Upper lobe of left lung (tissue), 6 donors: ENCODE results near the gene ZDHHC11B. TPM values are rescaled to one million over a fixed set of nuclear protein-coding genes. Genes with fewer than 3 reads are reported as not detected.
A peak's percentile ranks its signal among the peaks of the same experiment; 100 is the strongest.

Experiments
- ATAC-seq, 2 donors: fragments of 200-7000 bp; cut with Tn5 transposase; one replicate each; pipeline ENCODE4 v1.9.1; 2022; ENCODE audit warnings: mild to moderate bottlenecking in 2 of 2, moderate library complexity in 2 of 2; ENCODE audit not compliant: low FRiP score in 2 of 2
- DNase-seq, 2 donors: peaks; one replicate each; pipeline ENCODE4 v3.0.0-alpha.2; 2019 to 2020
- H3K27ac ChIP-seq, 4 donors: fragments of 200-600 bp; sonication (generic); one replicate each; pipeline ENCODE4 v1.5.1; 2016 to 2019
- H3K27me3 ChIP-seq, 4 donors: fragments of 200-600 bp; sonication (generic); one replicate each; pipeline ENCODE4 v1.5.1; 2017 to 2019
- H3K36me3 ChIP-seq, 4 donors: fragments of 200-600 bp; sonication (generic); one replicate each; pipeline ENCODE4 v1.5.1; 2016 to 2019
- H3K4me1 ChIP-seq, 4 donors: fragments of 200-600 bp; sonication (generic); one replicate each; pipeline ENCODE4 v1.5.1; 2018 to 2019
- H3K4me3 ChIP-seq, 4 donors: fragments of 200-600 bp; sonication (generic); one replicate each; pipeline ENCODE4 v1.5.1; 2017 to 2019; ENCODE audit warnings: mild to moderate bottlenecking in 2 of 4, moderate library complexity in 1 of 4
- H3K9me3 ChIP-seq, 4 donors: fragments of 200-600 bp; sonication (generic); one replicate each; pipeline ENCODE4 v1.5.1; 2018 to 2019
- EP300 ChIP-seq, 4 donors: sonication (generic); formaldehyde crosslinking; IDR thresholded peaks; one replicate each; pipeline ENCODE4 v1.5.1; 2017; ENCODE audit warnings: antibody characterized with exemption in 4 of 4, control low read depth in 2 of 4
- POLR2A ChIP-seq, 4 donors: fragments of 450-650 bp; IDR thresholded peaks; one replicate each; pipeline ENCODE4 v1.5.1; 2016 to 2017; ENCODE audit warnings: antibody characterized with exemption in 4 of 4, mild to moderate bottlenecking in 2 of 4
- POLR2AphosphoS5 ChIP-seq, 2 donors: sonication (generic); formaldehyde crosslinking; IDR thresholded peaks; one replicate each; pipeline ENCODE4 v1.5.1; 2017; ENCODE audit warnings: antibody characterized with exemption in 2 of 2
- WGBS, 2 donors: methylation state at CpG; one replicate each; pipeline ENCODE4 v1.1.5; 2017 to 2018; 5-methylcytosine and 5-hydroxymethylcytosine counted together
- total RNA-seq, 6 donors: library from RNA; depleted of rRNA in 4 of 6; stranded (reverse); fragments of >200 nt in 4 of 6; gene quantifications; one replicate each; pipeline versions ENCODE4 v1.1.0 to v1.2.1, GENCODE V29; 2016 to 2021
- TF ChIP-seq, protein P1 (sequence below), 6 experiments: fragments of 450-650 bp in 4 of 6; fragments of 200-600 bp in 2 of 6; sonication (generic) in 2 of 6; IDR thresholded peaks; one replicate each; pipeline ENCODE4 v1.5.1; 2016 to 2019; ENCODE audit warnings: antibody characterized with exemption in 6 of 6
- donor health status: DM: no; HTN: no; CAD: no; lungs with moderate emphysema.
- donor health status: DM: no; HTN: yes; CAD: no; lungs with severe emphysema.

ZDHHC11B gene
- total RNA-seq, 6 donors from 2014 or later, result 7.4 to 40.8 (median 13.1) TPM

DNA sequence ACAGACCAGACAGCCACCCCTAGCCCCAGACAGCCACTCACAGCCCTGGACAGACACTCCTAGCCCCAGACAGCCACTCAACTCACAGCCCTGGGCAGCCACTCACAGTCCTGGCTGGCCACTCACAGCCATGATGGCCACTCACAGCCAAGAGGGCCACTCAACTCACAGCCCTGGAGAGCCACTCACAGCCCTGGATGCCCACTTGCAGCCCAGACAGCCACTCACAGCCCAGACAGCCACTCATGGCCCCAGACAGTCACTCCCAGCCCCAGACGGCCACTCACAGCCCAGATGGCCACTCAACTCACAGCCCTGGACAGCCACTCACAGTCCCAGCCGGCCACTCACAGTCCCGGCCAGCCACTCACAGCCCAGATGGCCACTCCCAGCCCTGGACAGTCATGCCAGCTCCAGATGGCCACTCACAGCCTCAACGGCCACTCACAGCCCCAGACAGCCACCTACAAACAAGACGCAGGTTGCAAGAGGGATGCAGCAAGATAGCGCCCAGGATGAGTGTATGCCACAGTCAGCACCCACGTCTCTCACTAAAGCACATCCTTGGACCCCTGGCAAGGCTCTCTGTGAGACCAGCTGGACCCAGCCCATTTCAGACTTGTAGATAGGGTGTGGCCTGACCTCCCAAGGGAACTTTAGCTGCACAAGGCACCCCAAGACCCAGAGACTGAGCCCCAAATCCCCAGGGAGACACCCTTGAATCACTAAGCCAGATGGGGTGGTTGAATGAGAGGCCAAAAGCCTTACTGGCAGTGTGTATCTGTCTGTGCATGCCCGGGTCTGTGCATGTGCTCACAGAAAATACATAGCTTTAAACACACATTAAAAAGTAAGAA lies 22.4 kb downstream of the ZDHHC11B start:
- Histone ChIP-seq H3K27me3 (no peaks in the 10 kb centered on the region), H3K4me3 (no peak overlapping the region), H3K27ac (peak overlapping the region in 3 of 4 donors; percentile 1 to 16 (median 12)), H3K36me3 (peaks cover 0 to 15% (median 8%) of the 10 kb centered on the region in 4 donors), H3K4me1 (peaks cover 26 to 49% (median 30%) of the 10 kb centered on the region in 4 donors), H3K9me3 (no peaks in the 10 kb centered on the region)
- WGBS, 2 donors, result 74 to 85% methylated on average over 1 to 8 of the region's 8 CpGs
- peak; percentile 86 to 98 for DNase-seq
- ATAC-seq, result peak; percentile 47 to 87
- TF ChIP-seq, protein P1, sequence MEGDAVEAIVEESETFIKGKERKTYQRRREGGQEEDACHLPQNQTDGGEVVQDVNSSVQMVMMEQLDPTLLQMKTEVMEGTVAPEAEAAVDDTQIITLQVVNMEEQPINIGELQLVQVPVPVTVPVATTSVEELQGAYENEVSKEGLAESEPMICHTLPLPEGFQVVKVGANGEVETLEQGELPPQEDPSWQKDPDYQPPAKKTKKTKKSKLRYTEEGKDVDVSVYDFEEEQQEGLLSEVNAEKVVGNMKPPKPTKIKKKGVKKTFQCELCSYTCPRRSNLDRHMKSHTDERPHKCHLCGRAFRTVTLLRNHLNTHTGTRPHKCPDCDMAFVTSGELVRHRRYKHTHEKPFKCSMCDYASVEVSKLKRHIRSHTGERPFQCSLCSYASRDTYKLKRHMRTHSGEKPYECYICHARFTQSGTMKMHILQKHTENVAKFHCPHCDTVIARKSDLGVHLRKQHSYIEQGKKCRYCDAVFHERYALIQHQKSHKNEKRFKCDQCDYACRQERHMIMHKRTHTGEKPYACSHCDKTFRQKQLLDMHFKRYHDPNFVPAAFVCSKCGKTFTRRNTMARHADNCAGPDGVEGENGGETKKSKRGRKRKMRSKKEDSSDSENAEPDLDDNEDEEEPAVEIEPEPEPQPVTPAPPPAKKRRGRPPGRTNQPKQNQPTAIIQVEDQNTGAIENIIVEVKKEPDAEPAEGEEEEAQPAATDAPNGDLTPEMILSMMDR (IDR thresholded peaks at IDR 0.05), result no peak
- peak; percentile 22 to 71 for TF ChIP-seq POLR2AphosphoS5 (IDR thresholded peaks at IDR 0.05)
- peak in 2 of 4 donors; percentile 34 to 35 for TF ChIP-seq POLR2A (IDR thresholded peaks at IDR 0.05)

DNA sequence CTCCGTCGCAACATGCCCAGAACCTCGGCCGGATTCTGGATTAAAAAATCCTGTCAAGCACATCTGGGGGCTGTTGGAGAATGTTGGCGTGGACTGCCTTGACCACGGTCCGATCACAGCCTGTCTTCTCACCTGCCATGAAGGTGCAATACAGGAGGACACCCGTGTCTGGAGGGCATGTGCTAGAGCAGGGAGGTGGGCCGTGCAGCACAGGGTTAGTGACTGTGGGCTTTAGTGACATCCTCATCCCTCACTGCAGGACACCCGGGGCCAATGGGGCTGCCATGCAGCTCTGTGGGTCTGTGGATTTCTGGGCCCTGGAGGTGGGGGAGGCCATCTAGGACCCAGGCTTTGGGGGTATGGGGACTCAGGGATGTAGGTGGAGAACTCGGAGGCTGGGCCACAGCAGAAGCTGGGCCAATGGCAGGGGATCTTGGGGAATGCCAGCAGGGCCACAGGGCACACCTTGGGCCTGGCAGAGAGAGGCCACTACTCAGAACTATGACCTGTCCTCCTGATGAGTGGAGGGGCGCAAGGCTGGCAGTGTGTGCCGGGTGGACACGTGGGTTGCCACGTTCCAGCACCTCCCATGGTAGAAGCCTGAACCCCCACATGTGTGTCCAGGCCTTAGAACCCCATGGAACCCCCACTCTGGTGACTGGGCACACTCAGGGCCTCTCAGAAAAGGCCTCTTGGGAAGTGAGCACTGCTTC lies 23.3 kb downstream of the ZDHHC11B start:
- Histone ChIP-seq H3K9me3 (no peaks in the 10 kb centered on the region), H3K27me3 (no peaks in the 10 kb centered on the region), H3K4me1 (peaks cover 29 to 54% (median 35%) of the 10 kb centered on the region in 4 donors), H3K4me3 (no peak overlapping the region), H3K36me3 (peaks cover 0 to 9% (median 4%) of the 10 kb centered on the region in 4 donors), H3K27ac (peak overlapping the region in 3 of 4 donors; percentile 1 to 16 (median 12))
- DNase-seq, result peak; percentile 32 to 56
- ATAC-seq, result no peak
- 82 to 84% methylated on average over 13 to 15 of the region's 15 CpGs for WGBS, 2 donors
- no peak for TF ChIP-seq POLR2A (IDR thresholded peaks at IDR 0.05)
- no peak for TF ChIP-seq POLR2AphosphoS5 (IDR thresholded peaks at IDR 0.05)
- no peak for TF ChIP-seq EP300 (IDR thresholded peaks at IDR 0.05)
- TF ChIP-seq, protein P1 (IDR thresholded peaks at IDR 0.05), result no peak

DNA sequence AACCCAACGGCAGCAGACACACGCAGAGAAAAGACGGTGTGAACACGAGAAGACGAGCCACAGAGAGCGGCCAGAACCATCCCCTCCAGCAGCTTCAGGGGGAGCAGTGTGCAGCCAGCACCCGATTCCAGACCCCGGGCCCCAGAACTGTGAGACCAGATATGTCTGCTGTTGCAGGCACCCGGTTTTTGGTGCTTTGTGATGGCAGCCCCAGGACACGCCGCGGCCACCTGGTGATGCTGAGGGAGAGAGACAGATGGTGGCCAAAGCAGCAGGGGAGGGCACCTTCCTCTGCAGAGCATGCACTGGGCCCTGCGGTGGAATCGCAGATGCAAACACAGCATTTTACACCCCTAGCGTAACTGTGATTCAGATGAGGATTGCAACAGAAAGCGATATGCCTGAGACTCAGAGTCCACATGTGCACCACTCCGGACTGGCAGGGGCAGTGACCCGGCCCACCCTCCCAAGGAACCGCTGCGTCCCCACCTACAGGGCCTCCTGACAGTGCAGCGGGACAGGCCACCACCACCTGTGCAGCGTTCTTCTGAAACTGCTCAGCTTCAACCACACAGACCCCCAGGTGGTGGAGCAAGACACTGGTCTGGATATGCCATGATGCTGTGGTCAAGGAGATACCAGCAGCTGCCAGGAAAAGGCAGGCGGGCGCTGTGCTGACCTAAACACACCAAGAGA lies 24.0 kb downstream of the ZDHHC11B start:
- TF ChIP-seq POLR2AphosphoS5 (IDR thresholded peaks at IDR 0.05) (no peak), POLR2A (IDR thresholded peaks at IDR 0.05) (no peak), EP300 (IDR thresholded peaks at IDR 0.05) (no peak)
- TF ChIP-seq, protein P1 (IDR thresholded peaks at IDR 0.05), result no peak
- 95 to 97% methylated on average over 22 to 24 of the region's 24 CpGs for WGBS, 2 donors
- DNase-seq (peak; percentile 26 to 51), ATAC-seq (no peak)
- no peak overlapping the region for H3K4me3 ChIP-seq
- peaks cover 29 to 54% (median 35%) of the 10 kb centered on the region in 4 donors for H3K4me1 ChIP-seq
- no peak overlapping the region for H3K27ac ChIP-seq
- peaks cover 0 to 2% (median under 1%) of the 10 kb centered on the region in 4 donors for H3K36me3 ChIP-seq
- H3K27me3 ChIP-seq, result no peaks in the 10 kb centered on the region
- H3K9me3 ChIP-seq, result no peaks in the 10 kb centered on the region

DNA sequence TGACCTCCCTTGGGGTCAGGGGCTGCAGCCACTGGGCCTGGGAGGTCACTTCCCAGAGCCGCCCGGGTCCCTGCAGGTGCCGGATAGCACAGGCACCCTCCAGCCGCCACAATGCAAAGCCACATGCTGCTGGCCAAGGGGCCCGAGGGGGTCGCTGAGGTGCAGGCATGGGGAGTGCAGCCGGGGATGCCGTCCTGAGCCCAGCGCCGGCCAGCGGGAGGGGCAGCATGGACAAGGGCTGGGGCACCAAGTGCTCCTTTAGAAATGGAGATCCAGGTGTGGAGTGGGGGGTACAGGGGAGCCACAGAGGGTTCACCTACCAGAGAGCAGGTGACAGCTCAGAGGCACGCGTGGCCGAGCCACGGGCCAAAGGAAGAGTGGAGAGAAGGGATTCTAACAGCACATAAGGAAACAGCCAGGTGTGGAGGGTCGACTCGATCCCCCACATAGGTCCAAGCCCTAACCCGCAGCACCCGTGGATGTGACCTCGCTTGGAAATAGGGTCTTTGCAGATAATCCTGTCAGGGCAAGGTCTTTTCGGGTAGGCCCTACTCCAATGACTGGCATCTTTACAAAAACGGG lies 24.7 kb downstream of the ZDHHC11B start:
- no peak overlapping the region for H3K4me3 ChIP-seq
- H3K36me3 ChIP-seq, result no peaks in the 10 kb centered on the region
- peaks cover 29 to 54% (median 35%) of the 10 kb centered on the region in 4 donors for H3K4me1 ChIP-seq
- TF ChIP-seq, protein P1 (IDR thresholded peaks at IDR 0.05), result no peak
- TF ChIP-seq POLR2A (IDR thresholded peaks at IDR 0.05), result no peak
- no peak for TF ChIP-seq EP300 (IDR thresholded peaks at IDR 0.05)
- no peak for TF ChIP-seq POLR2AphosphoS5 (IDR thresholded peaks at IDR 0.05)
- peak overlapping the region; percentile 23 to 75 (median 66) for H3K27ac ChIP-seq
- peak; percentile 21 to 81 for DNase-seq
- no peak for ATAC-seq
- no peaks in the 10 kb centered on the region for H3K27me3 ChIP-seq
- no peaks in the 10 kb centered on the region for H3K9me3 ChIP-seq
- WGBS, 2 donors, result 94 to 97% methylated on average over 14 to 22 of the region's 22 CpGs
